ENCODE measurements around the gene SHKBP1.

DNA sequence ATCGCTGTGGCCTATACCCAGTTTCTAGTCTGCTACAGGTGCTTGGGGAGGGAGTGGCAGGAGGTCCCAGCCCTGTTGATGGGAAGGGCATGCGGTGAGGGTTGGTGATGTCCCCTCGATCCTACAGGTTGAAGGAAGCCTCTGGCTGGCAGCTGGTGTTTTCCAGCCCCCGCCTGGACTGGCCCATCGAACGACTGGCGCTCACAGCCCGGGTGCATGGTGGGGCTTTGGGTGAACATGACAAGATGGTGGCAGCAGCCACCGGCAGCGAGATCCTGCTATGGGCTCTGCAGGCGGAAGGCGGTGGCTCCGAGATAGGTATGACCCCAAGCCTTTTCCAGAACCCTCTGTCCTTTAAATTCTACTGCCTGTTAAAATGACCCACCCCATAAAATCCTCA is 3.9 kb downstream of the SHKBP1 start:
- TF ChIP-seq, protein P1, sequence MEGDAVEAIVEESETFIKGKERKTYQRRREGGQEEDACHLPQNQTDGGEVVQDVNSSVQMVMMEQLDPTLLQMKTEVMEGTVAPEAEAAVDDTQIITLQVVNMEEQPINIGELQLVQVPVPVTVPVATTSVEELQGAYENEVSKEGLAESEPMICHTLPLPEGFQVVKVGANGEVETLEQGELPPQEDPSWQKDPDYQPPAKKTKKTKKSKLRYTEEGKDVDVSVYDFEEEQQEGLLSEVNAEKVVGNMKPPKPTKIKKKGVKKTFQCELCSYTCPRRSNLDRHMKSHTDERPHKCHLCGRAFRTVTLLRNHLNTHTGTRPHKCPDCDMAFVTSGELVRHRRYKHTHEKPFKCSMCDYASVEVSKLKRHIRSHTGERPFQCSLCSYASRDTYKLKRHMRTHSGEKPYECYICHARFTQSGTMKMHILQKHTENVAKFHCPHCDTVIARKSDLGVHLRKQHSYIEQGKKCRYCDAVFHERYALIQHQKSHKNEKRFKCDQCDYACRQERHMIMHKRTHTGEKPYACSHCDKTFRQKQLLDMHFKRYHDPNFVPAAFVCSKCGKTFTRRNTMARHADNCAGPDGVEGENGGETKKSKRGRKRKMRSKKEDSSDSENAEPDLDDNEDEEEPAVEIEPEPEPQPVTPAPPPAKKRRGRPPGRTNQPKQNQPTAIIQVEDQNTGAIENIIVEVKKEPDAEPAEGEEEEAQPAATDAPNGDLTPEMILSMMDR (IDR thresholded peaks at IDR 0.05; ENCODE audit: insufficient read depth, low read depth, low read length) = no peak
- TF ChIP-seq EZH2 (IDR thresholded peaks at IDR 0.05; ENCODE audit: insufficient read depth, low read length) = no peak

Measured in astrocyte (in vitro differentiated cells and primary cell).